ENCODE measurements around the gene CAB39L. TPM values are rescaled to one million over a fixed set of nuclear protein-coding genes. Genes with fewer than 3 reads are reported as not detected.

CAB39L gene
- total and polyA plus RNA-seq, 2 of the 4 experiments (the other 2 are of a cell fraction) = 8.5 to 16.7 TPM

DNA sequence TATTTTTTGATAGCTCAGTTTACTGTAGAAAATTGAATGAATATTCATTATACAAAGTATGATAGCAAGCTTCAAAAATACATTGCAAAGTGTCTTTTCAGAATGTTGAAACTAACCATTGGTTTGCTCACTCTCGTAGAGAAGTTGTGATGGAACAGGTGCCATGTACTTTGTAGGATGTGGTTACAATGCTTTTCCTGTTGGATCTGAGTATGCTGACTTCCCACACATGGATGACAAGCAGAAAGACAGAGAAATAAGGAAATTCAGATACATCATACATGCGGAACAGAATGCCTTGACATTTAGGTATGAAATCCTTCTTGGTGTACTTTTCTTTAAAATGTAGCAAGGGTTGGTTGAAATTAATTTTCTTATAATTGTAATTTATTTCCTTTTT, 165.7 kb downstream of the CAB39L start:
- intact Hi-C loops (cut with micrococcal nuclease) = no loop called here

More for the DNA sequence above, 165.7 kb downstream of the CAB39L start:
- in situ Hi-C loops (cut with MboI; ENCODE audit: low sequenced_read_pairs) = no loop called here
- no peak overlapping the region for H4K91ac ChIP-seq (ENCODE audit: insufficient read depth, low read depth, low read length)
- no peak overlapping the region for H2AFZ ChIP-seq (replicated peaks; ENCODE audit: low read length, poor library complexity)
- no peak overlapping the region for H3K14ac ChIP-seq (replicated peaks; ENCODE audit: low read depth, low read length)
- no peak overlapping the region for H2AK5ac ChIP-seq (ENCODE audit: low read depth, low read length)
- ATAC-seq (ENCODE audit: low read depth) (no peak), DNase-seq (no peak)
- no peak overlapping the region for H3K4me2 ChIP-seq (ENCODE audit: low read depth, low read length)
- no peak overlapping the region for H2BK15ac ChIP-seq (ENCODE audit: low read depth, low read length)
- no peak overlapping the region for H4K8ac ChIP-seq (ENCODE audit: low read depth in 2 of 2, low read length in 2 of 2)
- H2AK9ac ChIP-seq (replicated peaks; ENCODE audit: low read depth, low read length, poor library complexity) = no peak overlapping the region
- no peak overlapping the region for H3K4me3 ChIP-seq (ENCODE audit: insufficient read depth, low read depth, low read length)
- BruUV-seq (replicated peaks) = no TSS peak
- no peak overlapping the region for H2BK5ac ChIP-seq (ENCODE audit: low read depth, low read length, poor library complexity, severe bottlenecking)
- no peaks in the 10 kb centered on the region for H3K4me1 ChIP-seq (ENCODE audit: control insufficient read depth, insufficient read depth, low read length)
- H3K27me3 ChIP-seq (ENCODE audit: control insufficient read depth, insufficient read depth, low read length) = no peaks in the 10 kb centered on the region
- dilution Hi-C loops (cut with HindIII; ENCODE audit: low sequenced_read_pairs, unreplicated experiment) = no loop called here
- no peaks in the 10 kb centered on the region for H3K9me3 ChIP-seq (ENCODE audit: control insufficient read depth, insufficient read depth, low read length)
- peaks cover 3% of the 10 kb centered on the region; the same call in 1 of the 2 replicates for H3K9me1 ChIP-seq (ENCODE audit: insufficient read depth, low read length)
- H2BK20ac ChIP-seq (ENCODE audit: low read depth, low read length) = no peak overlapping the region
- no peak overlapping the region for H3K56ac ChIP-seq (ENCODE audit: extremely low read depth, insufficient read depth, low read length)
- no peak overlapping the region for H3K4ac ChIP-seq (ENCODE audit: low read depth, low read length)
- no peak overlapping the region for H4K5ac ChIP-seq (ENCODE audit: low read depth, low read length)
- H3K27ac ChIP-seq (ENCODE audit: insufficient read depth, low read length) = no peak overlapping the region
- no peak overlapping the region for H3K9ac ChIP-seq (ENCODE audit: low read depth, low read length)
- H3K79me1 ChIP-seq (ENCODE audit: low read depth in 1 of 2, low read length in 2 of 2) = no peaks in the 10 kb centered on the region
- no peak overlapping the region for H2BK120ac ChIP-seq (ENCODE audit: low read depth, low read length)
- POLR2A ChIA-PET (ENCODE audit: unreplicated experiment) = no interaction called here
- no peak overlapping the region for H3K18ac ChIP-seq (ENCODE audit: low read depth, low read length)
- TF ChIP-seq MXI1 (IDR thresholded peaks at IDR 0.05; ENCODE audit: borderline replicate concordance, low read depth, low read length) (no peak), MAZ (IDR thresholded peaks at IDR 0.05; ENCODE audit: borderline replicate concordance, low read depth, low read length) (no peak), FOS (IDR thresholded peaks at IDR 0.05; ENCODE audit: low read depth, low read length) (no peak), SMC3 (IDR thresholded peaks at IDR 0.05; ENCODE audit: low read depth, low read length) (no peak), MAFK (IDR thresholded peaks at IDR 0.05; ENCODE audit: low read depth, low read length) (no peak), RFX5 (IDR thresholded peaks at IDR 0.05; ENCODE audit: low read depth, low read length) (no peak), POLR2A (IDR thresholded peaks at IDR 0.05; ENCODE audit: low read depth, low read length) (no peak), CHD1 (IDR thresholded peaks at IDR 0.05; ENCODE audit: low read depth, low read length) (no peak), RCOR1 (IDR thresholded peaks at IDR 0.05; ENCODE audit: insufficient replicate concordance, low read length) (no peak), NFE2L2 (IDR thresholded peaks at IDR 0.05; ENCODE audit: low read depth, low read length) (no peak), CEBPB (IDR thresholded peaks at IDR 0.05; ENCODE audit: low read depth, low read length) (no peak), RAD21 (IDR thresholded peaks at IDR 0.05; ENCODE audit: low read length) (no peak), BHLHE40 (IDR thresholded peaks at IDR 0.05; ENCODE audit: low read depth, low read length) (no peak)
- TF ChIP-seq, protein P1, sequence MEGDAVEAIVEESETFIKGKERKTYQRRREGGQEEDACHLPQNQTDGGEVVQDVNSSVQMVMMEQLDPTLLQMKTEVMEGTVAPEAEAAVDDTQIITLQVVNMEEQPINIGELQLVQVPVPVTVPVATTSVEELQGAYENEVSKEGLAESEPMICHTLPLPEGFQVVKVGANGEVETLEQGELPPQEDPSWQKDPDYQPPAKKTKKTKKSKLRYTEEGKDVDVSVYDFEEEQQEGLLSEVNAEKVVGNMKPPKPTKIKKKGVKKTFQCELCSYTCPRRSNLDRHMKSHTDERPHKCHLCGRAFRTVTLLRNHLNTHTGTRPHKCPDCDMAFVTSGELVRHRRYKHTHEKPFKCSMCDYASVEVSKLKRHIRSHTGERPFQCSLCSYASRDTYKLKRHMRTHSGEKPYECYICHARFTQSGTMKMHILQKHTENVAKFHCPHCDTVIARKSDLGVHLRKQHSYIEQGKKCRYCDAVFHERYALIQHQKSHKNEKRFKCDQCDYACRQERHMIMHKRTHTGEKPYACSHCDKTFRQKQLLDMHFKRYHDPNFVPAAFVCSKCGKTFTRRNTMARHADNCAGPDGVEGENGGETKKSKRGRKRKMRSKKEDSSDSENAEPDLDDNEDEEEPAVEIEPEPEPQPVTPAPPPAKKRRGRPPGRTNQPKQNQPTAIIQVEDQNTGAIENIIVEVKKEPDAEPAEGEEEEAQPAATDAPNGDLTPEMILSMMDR (conservative IDR thresholded peaks at IDR 0.05; ENCODE audit: low read depth, low read length) = no peak
- TF ChIP-seq, protein P2, sequence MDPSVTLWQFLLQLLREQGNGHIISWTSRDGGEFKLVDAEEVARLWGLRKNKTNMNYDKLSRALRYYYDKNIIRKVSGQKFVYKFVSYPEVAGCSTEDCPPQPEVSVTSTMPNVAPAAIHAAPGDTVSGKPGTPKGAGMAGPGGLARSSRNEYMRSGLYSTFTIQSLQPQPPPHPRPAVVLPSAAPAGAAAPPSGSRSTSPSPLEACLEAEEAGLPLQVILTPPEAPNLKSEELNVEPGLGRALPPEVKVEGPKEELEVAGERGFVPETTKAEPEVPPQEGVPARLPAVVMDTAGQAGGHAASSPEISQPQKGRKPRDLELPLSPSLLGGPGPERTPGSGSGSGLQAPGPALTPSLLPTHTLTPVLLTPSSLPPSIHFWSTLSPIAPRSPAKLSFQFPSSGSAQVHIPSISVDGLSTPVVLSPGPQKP (IDR thresholded peaks at IDR 0.05; ENCODE audit: borderline replicate concordance, low read depth, low read length) = no peak
- TF ChIP-seq, protein P3, sequence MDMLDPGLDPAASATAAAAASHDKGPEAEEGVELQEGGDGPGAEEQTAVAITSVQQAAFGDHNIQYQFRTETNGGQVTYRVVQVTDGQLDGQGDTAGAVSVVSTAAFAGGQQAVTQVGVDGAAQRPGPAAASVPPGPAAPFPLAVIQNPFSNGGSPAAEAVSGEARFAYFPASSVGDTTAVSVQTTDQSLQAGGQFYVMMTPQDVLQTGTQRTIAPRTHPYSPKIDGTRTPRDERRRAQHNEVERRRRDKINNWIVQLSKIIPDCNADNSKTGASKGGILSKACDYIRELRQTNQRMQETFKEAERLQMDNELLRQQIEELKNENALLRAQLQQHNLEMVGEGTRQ (IDR thresholded peaks at IDR 0.05; ENCODE audit: low read depth, low read length) = no peak
- H3K23ac ChIP-seq (ENCODE audit: low read depth, low read length) = no peak overlapping the region
- CTCF ChIA-PET = no interaction called here
- no CpG with 5 or more reads among the region's 2 CpGs for WGBS, 2 experiments (ENCODE audit: extremely low coverage in 2 of 2, insufficient read length in 1 of 2)
- H4K20me1 ChIP-seq (ENCODE audit: insufficient read depth, low read length) = no peaks in the 10 kb centered on the region
- H3K36me3 ChIP-seq (ENCODE audit: control insufficient read depth, insufficient read depth, low read length) = no peaks in the 10 kb centered on the region
